ENCODE measurements around the gene COL6A5.
"Not testable (repeated sequence)": the region's sequence is repeated elsewhere in the genome, so short reads cannot be mapped to it uniquely, and the experiment has no call there.

Gene COL6A5

GRCh38 chr3:130386604-130387263 lies 41.3 kb downstream of the COL6A5 start:
- Histone ChIP-seq H3K4me1 (ENCODE audit: insufficient read depth, low read length) (no peaks in the 10 kb centered on the region), H3K4me3 (ENCODE audit: low read length) (no peak overlapping the region), H3K36me3 (ENCODE audit: insufficient read depth, low read length) (no peaks in the 10 kb centered on the region), H3K9ac (ENCODE audit: low read depth, low read length) (no peak overlapping the region), H3K27ac (ENCODE audit: low read depth, low read length) (no peak overlapping the region), H3K27me3 (ENCODE audit: insufficient read depth, low read length) (no peaks in the 10 kb centered on the region), H3K9me3 (ENCODE audit: insufficient read depth, low read depth, low read length) (no peaks in the 10 kb centered on the region)
- 82% methylated on average over 2 of the region's 2 CpGs for WGBS

- no peaks in the 10 kb centered on the region for H3K9me3 ChIP-seq (ENCODE audit: insufficient read depth, low read depth, low read length)
- no peak overlapping the region for H3K27ac ChIP-seq (ENCODE audit: low read depth, low read length)
- H3K9ac ChIP-seq (ENCODE audit: low read depth, low read length), result no peak overlapping the region
- H3K4me1 ChIP-seq (ENCODE audit: insufficient read depth, low read length), result no peaks in the 10 kb centered on the region
- no peaks in the 10 kb centered on the region for H3K36me3 ChIP-seq (ENCODE audit: insufficient read depth, low read length)
- H3K4me3 ChIP-seq (ENCODE audit: low read length), result no peak overlapping the region
- H3K27me3 ChIP-seq (ENCODE audit: insufficient read depth, low read length), result no peaks in the 10 kb centered on the region
- no CpG with 5 or more reads among the region's 1 CpG for WGBS
These were observed 44.4 kb downstream of the COL6A5 start for GRCh38 chr3:130389743-130390478.

GRCh38 chr3:130392266-130392665 lies 46.8 kb downstream of the COL6A5 start:
- H3K9ac ChIP-seq (ENCODE audit: low read depth, low read length), result no peak overlapping the region
- H3K9me3 ChIP-seq (ENCODE audit: insufficient read depth, low read depth, low read length), result no peaks in the 10 kb centered on the region
- peaks cover 15% of the 10 kb centered on the region; the same call in 1 of the 2 replicates for H3K4me1 ChIP-seq (ENCODE audit: insufficient read depth, low read length)
- H3K27me3 ChIP-seq (ENCODE audit: insufficient read depth, low read length), result no peaks in the 10 kb centered on the region
- no peaks in the 10 kb centered on the region for H3K36me3 ChIP-seq (ENCODE audit: insufficient read depth, low read length)
- no peak overlapping the region for H3K27ac ChIP-seq (ENCODE audit: low read depth, low read length)
- no peak overlapping the region for H3K4me3 ChIP-seq (ENCODE audit: low read length)
- 92% methylated on average over 2 of the region's 2 CpGs for WGBS

- 87% methylated on average over 3 of the region's 3 CpGs for WGBS
- peaks cover 15% of the 10 kb centered on the region; the same call in 1 of the 2 replicates for H3K4me1 ChIP-seq (ENCODE audit: insufficient read depth, low read length)
- H3K4me3 ChIP-seq (ENCODE audit: low read length), result no peak overlapping the region
- no peak overlapping the region for H3K27ac ChIP-seq (ENCODE audit: low read depth, low read length)
- H3K9me3 ChIP-seq (ENCODE audit: insufficient read depth, low read depth, low read length), result no peaks in the 10 kb centered on the region
- no peaks in the 10 kb centered on the region for H3K36me3 ChIP-seq (ENCODE audit: insufficient read depth, low read length)
- no peak overlapping the region for H3K9ac ChIP-seq (ENCODE audit: low read depth, low read length)
- H3K27me3 ChIP-seq (ENCODE audit: insufficient read depth, low read length), result no peaks in the 10 kb centered on the region
These were observed 48.1 kb downstream of the COL6A5 start for GRCh38 chr3:130393594-130393993.

- peak overlapping the region; percentile 57 for H3K27ac ChIP-seq (ENCODE audit: low read depth, low read length)
- 84% methylated on average over 2 of the region's 2 CpGs for WGBS
These were observed 49.9 kb downstream of the COL6A5 start for GRCh38 chr3:130395331-130395730.

GRCh38 chr3:130395916-130396315 lies 50.4 kb downstream of the COL6A5 start:
- Histone ChIP-seq H3K4me1 (ENCODE audit: insufficient read depth, low read length) (peaks cover 15% of the 10 kb centered on the region; the same call in 1 of the 2 replicates), H3K4me3 (ENCODE audit: low read length) (no peak overlapping the region), H3K9me3 (ENCODE audit: insufficient read depth, low read depth, low read length) (no peaks in the 10 kb centered on the region), H3K9ac (ENCODE audit: low read depth, low read length) (peak overlapping the region; percentile 44; the same call in 1 of the 2 replicates), H3K27me3 (ENCODE audit: insufficient read depth, low read length) (no peaks in the 10 kb centered on the region), H3K27ac (ENCODE audit: low read depth, low read length) (peak overlapping the region; percentile 68), H3K36me3 (ENCODE audit: insufficient read depth, low read length) (no peaks in the 10 kb centered on the region)
- 51% methylated on average over 1 of the region's 2 CpGs for WGBS

More at GRCh38 chr3:130395331-130395730, 49.9 kb downstream of the COL6A5 start:
- peak overlapping the region; percentile 44; the same call in 1 of the 2 replicates for H3K9ac ChIP-seq (ENCODE audit: low read depth, low read length)
- no peak overlapping the region for H3K4me3 ChIP-seq (ENCODE audit: low read length)
- H3K36me3 ChIP-seq (ENCODE audit: insufficient read depth, low read length), result no peaks in the 10 kb centered on the region
- H3K9me3 ChIP-seq (ENCODE audit: insufficient read depth, low read depth, low read length), result no peaks in the 10 kb centered on the region
- H3K27me3 ChIP-seq (ENCODE audit: insufficient read depth, low read length), result no peaks in the 10 kb centered on the region
- peaks cover 15% of the 10 kb centered on the region; the same call in 1 of the 2 replicates for H3K4me1 ChIP-seq (ENCODE audit: insufficient read depth, low read length)

- H3K27ac ChIP-seq (ENCODE audit: low read depth, low read length), result no peak overlapping the region
- no peak overlapping the region for H3K4me3 ChIP-seq (ENCODE audit: low read length)
- H3K9me3 ChIP-seq (ENCODE audit: insufficient read depth, low read depth, low read length), result peaks cover 18% of the 10 kb centered on the region
- no peak overlapping the region for H3K9ac ChIP-seq (ENCODE audit: low read depth, low read length)
- H3K36me3 ChIP-seq (ENCODE audit: insufficient read depth, low read length), result no peaks in the 10 kb centered on the region
- H3K27me3 ChIP-seq (ENCODE audit: insufficient read depth, low read length), result no peaks in the 10 kb centered on the region
- no peaks in the 10 kb centered on the region for H3K4me1 ChIP-seq (ENCODE audit: insufficient read depth, low read length)
These were observed 58.9 kb downstream of the COL6A5 start for GRCh38 chr3:130404401-130404800.

- H3K27me3 ChIP-seq (ENCODE audit: insufficient read depth, low read length), result no peaks in the 10 kb centered on the region
- H3K9me3 ChIP-seq (ENCODE audit: insufficient read depth, low read depth, low read length), result peaks cover 18% of the 10 kb centered on the region
- no peaks in the 10 kb centered on the region for H3K4me1 ChIP-seq (ENCODE audit: insufficient read depth, low read length)
- no peak overlapping the region for H3K27ac ChIP-seq (ENCODE audit: low read depth, low read length)
- H3K9ac ChIP-seq (ENCODE audit: low read depth, low read length), result no peak overlapping the region
- 79% methylated on average over 3 of the region's 3 CpGs for WGBS
- H3K4me3 ChIP-seq (ENCODE audit: low read length), result no peak overlapping the region
- no peaks in the 10 kb centered on the region for H3K36me3 ChIP-seq (ENCODE audit: insufficient read depth, low read length)
These were observed 60.5 kb downstream of the COL6A5 start for GRCh38 chr3:130405956-130406355.

GRCh38 chr3:130408253-130408652 lies 62.8 kb downstream of the COL6A5 start:
- 86% methylated on average over 10 of the region's 10 CpGs for WGBS
- peaks cover 18% of the 10 kb centered on the region for H3K9me3 ChIP-seq (ENCODE audit: insufficient read depth, low read depth, low read length)
- H3K27ac ChIP-seq (ENCODE audit: low read depth, low read length); H3K4me3 ChIP-seq (ENCODE audit: low read length); H3K9ac ChIP-seq (ENCODE audit: low read depth, low read length); H3K36me3 ChIP-seq (ENCODE audit: insufficient read depth, low read length); H3K4me1 ChIP-seq (ENCODE audit: insufficient read depth, low read length); H3K27me3 ChIP-seq (ENCODE audit: insufficient read depth, low read length): not testable (repeated sequence)

GRCh38 chr3:130411320-130411719 lies 65.8 kb downstream of the COL6A5 start:
- Histone ChIP-seq H3K9me3 (ENCODE audit: insufficient read depth, low read depth, low read length) (peaks cover 18% of the 10 kb centered on the region), H3K36me3 (ENCODE audit: insufficient read depth, low read length) (no peaks in the 10 kb centered on the region), H3K4me1 (ENCODE audit: insufficient read depth, low read length) (no peaks in the 10 kb centered on the region), H3K4me3 (ENCODE audit: low read length) (no peak overlapping the region), H3K27me3 (ENCODE audit: insufficient read depth, low read length) (no peaks in the 10 kb centered on the region), H3K27ac (ENCODE audit: low read depth, low read length) (no peak overlapping the region), H3K9ac (ENCODE audit: low read depth, low read length) (no peak overlapping the region)

GRCh38 chr3:130412991-130413560 lies 67.6 kb downstream of the COL6A5 start:
- no peak overlapping the region for H3K4me3 ChIP-seq (ENCODE audit: low read length)
- no peak overlapping the region for H3K9ac ChIP-seq (ENCODE audit: low read depth, low read length)
- WGBS, result 0% methylated on average over 1 of the region's 1 CpG
- H3K9me3 ChIP-seq (ENCODE audit: insufficient read depth, low read depth, low read length), result peaks cover 11% of the 10 kb centered on the region
- no peaks in the 10 kb centered on the region for H3K36me3 ChIP-seq (ENCODE audit: insufficient read depth, low read length)
- no peaks in the 10 kb centered on the region for H3K4me1 ChIP-seq (ENCODE audit: insufficient read depth, low read length)
- no peaks in the 10 kb centered on the region for H3K27me3 ChIP-seq (ENCODE audit: insufficient read depth, low read length)
- H3K27ac ChIP-seq (ENCODE audit: low read depth, low read length), result no peak overlapping the region

Data from HUES64 (cell line).